H1 (cell line): Measurements from ENCODE around the gene BFSP2. TPM values are rescaled to one million over a fixed set of nuclear protein-coding genes. Genes with fewer than 3 reads are reported as not detected.

Experiments used
- CTCF ChIA-PET: fragments of 300-600 bp; sonication (Branson Sonifier 250); formaldehyde crosslinking; loops from one replicate; lab custom pipeline; 2021; ENCODE audit not compliant: partially characterized antibody; lab: Charles Lee
- POLR2A ChIA-PET: fragments of 300-600 bp; sonication (Branson Sonifier 250); formaldehyde crosslinking; loops from one replicate; lab custom pipeline; 2021; ENCODE audit warnings: inconsistent platforms; ENCODE audit not compliant: partially characterized antibody; lab: Charles Lee
- DNase-seq, 2 experiments: peaks; one replicate each; pipeline versions ENCODE4 v3.0.0 to v3.0.0-alpha.2; 2010 to 2022; ENCODE audit warnings: low spot score in 2 of 2, low read depth in 1 of 2, mixed read lengths in 1 of 2
- FAIRE-seq: peaks from 2 replicates; lab custom pipeline; 2011; peaks lifted over from hg19 to GRCh38; lab: Jason Lieb, UNC
- H2AFZ ChIP-seq: 2 replicates; pipeline ENCODE4 v1.8.1; 2012; ENCODE audit warnings: low read length, inconsistent platforms
- H2AK5ac ChIP-seq: 2 replicates; pipeline ENCODE4 v1.6.1; 2013; ENCODE audit warnings: low read depth, low read length
- H2BK120ac ChIP-seq: replicated peaks from 2 replicates; pipeline ENCODE3; 2013; ENCODE audit warnings: low read depth, low read length, inconsistent platforms
- H2BK12ac ChIP-seq: 2 replicates; pipeline ENCODE4 v1.6.1; 2013; ENCODE audit warnings: low read depth, low read length
- H2BK15ac ChIP-seq: 2 replicates; pipeline ENCODE4 v1.6.1; 2013; ENCODE audit warnings: low read length
- H2BK20ac ChIP-seq: 2 replicates; pipeline ENCODE4 v1.6.1; 2013; ENCODE audit warnings: low read length
- H2BK5ac ChIP-seq: 2 replicates; pipeline ENCODE4 v1.6.1; 2013; ENCODE audit warnings: low read depth, low read length
- H3K14ac ChIP-seq: 2 replicates; pipeline ENCODE4 v1.6.1; 2013; ENCODE audit warnings: inconsistent platforms; ENCODE audit not compliant: insufficient read length
- H3K18ac ChIP-seq: 2 replicates; pipeline ENCODE4 v1.6.1; 2013; ENCODE audit warnings: low read length; ENCODE audit errors: extremely low read depth
- H3K23ac ChIP-seq: 2 replicates; pipeline ENCODE4 v1.6.1; 2013; ENCODE audit warnings: inconsistent platforms; ENCODE audit not compliant: insufficient read length
- H3K23me2 ChIP-seq: 2 replicates; pipeline ENCODE4 v1.6.1; 2013; ENCODE audit warnings: low read depth, low read length
- H3K27ac ChIP-seq: 2 replicates; pipeline ENCODE4 v1.6.1; 2011; ENCODE audit warnings: low read depth, low read length, inconsistent platforms
- H3K27me3 ChIP-seq, 4 experiments: replicated peaks in 1 of 4; 1 replicate in 1 of 4; 2 replicates in 3 of 4; pipeline versions ENCODE4 v1.6.1 to v1.8.1; 2011 to 2013; ENCODE audit warnings: low read length in 3 of 4, mild to moderate bottlenecking in 3 of 4, inconsistent platforms in 2 of 4, mixed read lengths in 2 of 4, moderate library complexity in 1 of 4; ENCODE audit not compliant: control insufficient read depth in 3 of 4, insufficient read depth in 3 of 4; ENCODE audit errors: extremely low read depth in 1 of 4
- H3K36me3 ChIP-seq, 4 experiments: 2 replicates each; pipeline versions ENCODE4 v1.6.1 to v1.8.1; 2011 to 2013; ENCODE audit warnings: mild to moderate bottlenecking in 4 of 4, low read length in 3 of 4, moderate library complexity in 2 of 4, control low read depth in 1 of 4, inconsistent platforms in 1 of 4; ENCODE audit not compliant: insufficient read depth in 4 of 4, control insufficient read depth in 2 of 4
- H3K4ac ChIP-seq: replicated peaks from 2 replicates; pipeline ENCODE3; 2013; ENCODE audit warnings: low read length, low read depth, mixed read lengths, inconsistent platforms; ENCODE audit not compliant: insufficient read length
- H3K4me1 ChIP-seq, 4 experiments: replicated peaks in 1 of 4; 1 replicate in 1 of 4; 2 replicates in 3 of 4; pipeline versions ENCODE4 v1.6.1 to v1.8.1; 2011 to 2013; ENCODE audit warnings: low read length in 3 of 4, inconsistent platforms in 2 of 4, mixed read lengths in 1 of 4; ENCODE audit not compliant: insufficient read depth in 4 of 4, control insufficient read depth in 3 of 4
- H3K4me2 ChIP-seq, 2 experiments: 2 replicates each; pipeline versions ENCODE4 v1.6.1 to v1.8.1; 2011 to 2013; ENCODE audit warnings: low read depth in 2 of 2, low read length in 2 of 2, control low read depth in 1 of 2, inconsistent platforms in 1 of 2, mild to moderate bottlenecking in 1 of 2; ENCODE audit not compliant: insufficient read depth in 1 of 2
- H3K4me3 ChIP-seq, 4 experiments: fragments of 200-600, 300-600 bp in 1 of 4; sonication (generic), shearing (Covaris generic), sonication (Bioruptor Twin) in 1 of 4; 2 replicates each; pipeline versions ENCODE4 v1.5.1 to v1.8.1; 2011 to 2016; ENCODE audit warnings: low read length in 4 of 4, low read depth in 3 of 4, control low read depth in 2 of 4, inconsistent platforms in 2 of 4, mild to moderate bottlenecking in 2 of 4, mixed read lengths in 1 of 4, moderate library complexity in 1 of 4; ENCODE audit not compliant: insufficient read depth in 2 of 4; ENCODE audit errors: extremely low read depth in 1 of 4
- H3K56ac ChIP-seq: replicated peaks from 2 replicates; pipeline ENCODE3; 2013; ENCODE audit warnings: low read depth, mild to moderate bottlenecking, mixed read lengths, low read length, inconsistent platforms; ENCODE audit not compliant: insufficient read length
- H3K79me1 ChIP-seq: 2 replicates; pipeline ENCODE4 v1.6.1; 2013; ENCODE audit warnings: low read depth, low read length, control low read depth
- H3K79me2 ChIP-seq, 2 experiments: 2 replicates each; pipeline versions ENCODE4 v1.6.1 to v1.8.1; 2012 to 2013; ENCODE audit warnings: low read length in 2 of 2, mild to moderate bottlenecking in 2 of 2, inconsistent platforms in 1 of 2; ENCODE audit not compliant: insufficient read depth in 2 of 2, control insufficient read depth in 1 of 2
- H3K9ac ChIP-seq, 4 experiments: replicated peaks in 1 of 4; 1 replicate in 1 of 4; 2 replicates in 3 of 4; pipeline versions ENCODE4 v1.6.1 to v1.8.1; 2011 to 2013; ENCODE audit warnings: low read depth in 3 of 4, low read length in 3 of 4, control low read depth in 2 of 4, mild to moderate bottlenecking in 2 of 4, moderate library complexity in 2 of 4, inconsistent platforms in 1 of 4; ENCODE audit errors: extremely low read depth in 1 of 4
- H3K9me3 ChIP-seq, 2 experiments: 2 replicates each; pipeline versions ENCODE4 v1.6.1 to v1.8.1; 2012 to 2013; ENCODE audit warnings: mild to moderate bottlenecking in 2 of 2, moderate library complexity in 2 of 2, control low read depth in 1 of 2, inconsistent platforms in 1 of 2, low read depth in 1 of 2, low read length in 1 of 2, mixed read lengths in 1 of 2; ENCODE audit not compliant: insufficient read depth in 2 of 2
- H4K20me1 ChIP-seq, 2 experiments: replicated peaks in 1 of 2; 2 replicates each; pipeline versions ENCODE3 to v1.8.1; 2011 to 2013; ENCODE audit warnings: inconsistent platforms in 2 of 2, low read length in 2 of 2, mild to moderate bottlenecking in 1 of 2; ENCODE audit not compliant: insufficient read depth in 2 of 2, control insufficient read depth in 1 of 2
- H4K5ac ChIP-seq: 2 replicates; pipeline ENCODE4 v1.6.1; 2013; ENCODE audit warnings: low read length, low read depth, mixed read lengths, inconsistent platforms; ENCODE audit not compliant: insufficient read length
- H4K8ac ChIP-seq: 2 replicates; pipeline ENCODE4 v1.8.0; 2013; ENCODE audit warnings: mild to moderate bottlenecking, moderate library complexity, low read length, inconsistent platforms; ENCODE audit not compliant: insufficient read depth; ENCODE audit errors: extremely low read depth
- H4K91ac ChIP-seq: replicated peaks from 2 replicates; pipeline ENCODE3; 2013; ENCODE audit warnings: low read length, mixed read lengths, inconsistent platforms; ENCODE audit not compliant: insufficient read length
- ASH2L ChIP-seq: fragments of 200-600, 300-600 bp; sonication (generic); IDR thresholded peaks from one replicate; pipeline ENCODE4 v1.7.1; 2017; ENCODE audit warnings: low read length
- BACH1 ChIP-seq: IDR thresholded peaks from 2 replicates; pipeline ENCODE4 v1.6.1; 2012; ENCODE audit warnings: low read length, improper control_type of control experiment
- CHD2 ChIP-seq: IDR thresholded peaks from 2 replicates; pipeline ENCODE4 v1.6.1; 2012; ENCODE audit warnings: low read length, improper control_type of control experiment
- GABPA ChIP-seq: IDR thresholded peaks from 2 replicates; pipeline ENCODE4 v1.6.1; 2011; ENCODE audit warnings: mild to moderate bottlenecking, low read length, moderate library complexity, borderline replicate concordance; ENCODE audit not compliant: insufficient read depth
- GTF2F1 ChIP-seq: IDR thresholded peaks from 2 replicates; pipeline ENCODE4 v1.6.1; 2012; ENCODE audit warnings: low read depth, low read length, improper control_type of control experiment, borderline replicate concordance
- KDM4A ChIP-seq: IDR thresholded peaks from one replicate; pipeline ENCODE4 v1.7.1; 2012; ENCODE audit warnings: low read depth, mild to moderate bottlenecking, moderate library complexity, low read length, inconsistent platforms; ENCODE audit not compliant: severe bottlenecking
- KDM5A ChIP-seq: fragments of 200-600 bp; IDR thresholded peaks from 2 replicates; pipeline ENCODE4 v1.7.1; 2012; ENCODE audit warnings: mild to moderate bottlenecking, low read length, inconsistent platforms, mixed read lengths
- PHF8 ChIP-seq: fragments of 200-600 bp; sonication (generic); conservative IDR thresholded peaks from 2 replicates; pipeline ENCODE4 v1.7.1; 2012; ENCODE audit warnings: low read depth, mild to moderate bottlenecking, inconsistent platforms, low read length, moderate library complexity
- POLR2AphosphoS5 ChIP-seq: IDR thresholded peaks from 2 replicates; pipeline ENCODE4 v1.6.1; 2011; ENCODE audit warnings: low read depth, low read length
- POU5F1 ChIP-seq: IDR thresholded peaks from 2 replicates; pipeline ENCODE4 v1.6.1; 2011; ENCODE audit warnings: low read depth, mild to moderate bottlenecking, low read length, moderate library complexity
- RXRA ChIP-seq: IDR thresholded peaks from 2 replicates; pipeline ENCODE4 v1.6.1; 2011; ENCODE audit warnings: low read depth, mild to moderate bottlenecking, low read length, moderate library complexity; ENCODE audit not compliant: insufficient read depth
- SIN3A ChIP-seq, 2 experiments: IDR thresholded peaks in 1 of 2; conservative IDR thresholded peaks in 1 of 2; 2 replicates each; pipeline ENCODE4 v1.6.1; 2011 to 2012; ENCODE audit warnings: low read length in 2 of 2, improper control_type of control experiment in 1 of 2, low read depth in 1 of 2, mild to moderate bottlenecking in 1 of 2
- SP1 ChIP-seq: IDR thresholded peaks from 2 replicates; pipeline ENCODE4 v1.6.1; 2011; ENCODE audit warnings: low read depth, low read length
- SP2 ChIP-seq: IDR thresholded peaks from 2 replicates; pipeline ENCODE4 v1.6.1; 2012; ENCODE audit warnings: mild to moderate bottlenecking, low read length, inconsistent platforms
- TEAD4 ChIP-seq: IDR thresholded peaks from 2 replicates; pipeline ENCODE4 v1.6.1; 2012; ENCODE audit warnings: low read depth, low read length, inconsistent platforms, mixed read lengths
- USF2 ChIP-seq: IDR thresholded peaks from 2 replicates; pipeline ENCODE4 v1.6.1; 2011; ENCODE audit warnings: low read length, improper control_type of control experiment
- polyA plus RNA-seq, 7 experiments: library from polyadenylated mRNA; depleted of rRNA in 3 of 7; stranded (reverse) in 5 of 7; unstranded in 2 of 7; fragments of >200 nt in 5 of 7; fragments of 200-250 nt in 2 of 7; gene quantifications; 1 replicate in 5 of 7; 2 replicates in 1 of 7; 4 replicates in 1 of 7; pipeline versions ENCODE4 v1.2.1 to v1.2.3, GENCODE V29; 2011 to 2013; ENCODE audit warnings: missing spikeins in 2 of 7, mixed read lengths in 2 of 7
- total RNA-seq: library from RNA; stranded (reverse); fragmentation: NEBNext Ultra II Directional; extraction: Animal tissue kit (Norgen Biotek cat#: 25700); gene quantifications from 2 replicates; pipeline ENCODE4 v1.2.1, GENCODE V29; 2021

BFSP2 gene
- total and polyA plus RNA-seq, 2 of the 8 experiments (the other 6 are each of a cell fraction or from before 2014, with no cell fraction given), result not detected

DNA sequence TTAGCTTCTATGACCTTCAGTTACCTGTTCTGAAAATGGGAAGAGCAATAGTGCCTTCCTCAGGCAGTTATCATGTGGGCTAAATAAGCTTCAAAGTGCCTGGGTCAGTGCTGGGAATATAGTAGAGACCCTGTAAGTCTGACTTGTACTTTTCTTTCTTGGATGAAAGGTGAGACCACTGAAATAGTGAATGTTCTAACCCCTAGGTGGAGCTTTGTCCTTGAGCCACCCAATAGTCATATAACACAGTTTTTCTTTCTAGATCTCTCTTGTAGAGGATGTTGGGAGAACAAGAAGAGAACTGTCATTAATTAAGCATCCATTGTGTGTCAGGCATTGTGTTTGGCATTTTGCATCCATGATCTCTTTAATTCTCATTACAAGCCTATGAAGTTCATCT lies 13.0 kb upstream of the BFSP2 start:
- no peak overlapping the region for H2BK120ac ChIP-seq
- DNase-seq (no peak), FAIRE-seq (no peak)
- H4K20me1 ChIP-seq, result peaks cover 0 to 1% of the 10 kb centered on the region in 2 experiments
- no peak overlapping the region for H3K14ac ChIP-seq
- H3K79me1 ChIP-seq, result no peaks in the 10 kb centered on the region
- no peak overlapping the region for H4K5ac ChIP-seq
- no peak overlapping the region for H2AK5ac ChIP-seq
- POLR2A ChIA-PET, result no interaction called here
- H2AFZ ChIP-seq, result no peak overlapping the region
- H2BK20ac ChIP-seq, result no peak overlapping the region
- H3K4me1 ChIP-seq, result no peaks in the 10 kb centered on the region; a peak in 1 of 7 replicates
- no peak overlapping the region for H3K18ac ChIP-seq
- H3K4me3 ChIP-seq, result no peak overlapping the region
- no peaks in the 10 kb centered on the region for H3K36me3 ChIP-seq
- H3K27me3 ChIP-seq, result no peaks in the 10 kb centered on the region
- no peaks in the 10 kb centered on the region for H3K23me2 ChIP-seq
- H3K27ac ChIP-seq, result no peak overlapping the region
- H3K79me2 ChIP-seq, result no peaks in the 10 kb centered on the region
- no peak overlapping the region for H2BK15ac ChIP-seq
- no peak overlapping the region for H2BK5ac ChIP-seq
- no peak overlapping the region for H3K4me2 ChIP-seq
- no peaks in the 10 kb centered on the region for H3K9me3 ChIP-seq
- H2BK12ac ChIP-seq, result no peak overlapping the region
- CTCF ChIA-PET, result interaction anchor here (0.7 to 11.6 kb wide), 14 partner anchors 9 to 660 kb away, joined by 3 to 173 read pairs (median 4); no protein-coding TSS in a partner anchor
- H3K9ac ChIP-seq, result no peak overlapping the region
- H4K91ac ChIP-seq, result no peak overlapping the region
- no peak overlapping the region for H3K56ac ChIP-seq
- no peak overlapping the region for H4K8ac ChIP-seq
- H3K23ac ChIP-seq, result no peak overlapping the region
- H3K4ac ChIP-seq, result no peak overlapping the region
- TF ChIP-seq SIN3A (conservative IDR thresholded peaks at IDR 0.05 in 1 of 2, IDR thresholded peaks at IDR 0.05 in 1 of 2; ENCODE audit: low read depth in 1 of 2, low read length in 2 of 2) (no peak), POU5F1 (no peak), TEAD4 (no peak), PHF8 (no peak), BACH1 (no peak), CHD2 (no peak), GTF2F1 (no peak), POLR2AphosphoS5 (no peak), KDM5A (no peak), SP2 (no peak), KDM4A (no peak), SP1 (no peak), ASH2L (no peak), USF2 (no peak), GABPA (no peak), RXRA (no peak)
